ENCODE data around the gene DNAJA3. TPM values are rescaled to one million over a fixed set of nuclear protein-coding genes. Genes with fewer than 3 reads are reported as not detected.

Gene DNAJA3
- total RNA-seq, 1 experiment from 2014 or later, result 93.1 TPM

DNA sequence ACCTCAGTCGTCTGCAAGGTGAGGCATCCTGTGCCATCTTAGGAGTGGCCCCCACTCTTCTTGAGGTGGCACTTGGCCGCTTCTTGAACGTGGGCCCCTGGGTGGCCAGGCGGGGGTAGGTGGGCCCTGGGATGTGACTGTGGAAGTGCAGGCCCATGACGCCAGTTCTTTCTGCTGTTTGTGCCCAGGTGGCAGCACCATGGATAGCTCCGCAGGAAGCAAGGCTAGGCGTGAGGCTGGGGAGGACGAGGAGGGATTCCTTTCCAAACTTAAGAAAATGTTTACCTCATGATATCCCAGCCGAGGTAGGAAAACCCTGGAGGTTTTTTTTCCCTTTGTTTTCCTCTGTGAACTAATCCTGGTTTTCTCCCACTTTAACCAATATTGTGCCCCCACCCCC, 29.0 kb downstream of the DNAJA3 start:
- Mint-ChIP-seq H3K27me3 (ENCODE audit: unreplicated experiment) (no peaks in the 10 kb centered on the region), H3K27ac (ENCODE audit: unreplicated experiment) (no peak overlapping the region), H3K4me3 (ENCODE audit: low read depth, unreplicated experiment) (no peak overlapping the region), H3K36me3 (ENCODE audit: insufficient read depth, unreplicated experiment) (peaks cover 81% of the 10 kb centered on the region), H3K9me3 (ENCODE audit: low read depth, unreplicated experiment) (no peaks in the 10 kb centered on the region), H3K4me1 (ENCODE audit: low read depth, unreplicated experiment) (no peaks in the 10 kb centered on the region)
- no TSS peak for BruUV-seq (replicated peaks)
- intact Hi-C loops (cut with micrococcal nuclease; ENCODE audit: unreplicated experiment), result no loop called here
- CTCF ChIA-PET, result no interaction called here
- no peak for TF ChIP-seq CTCF (IDR thresholded peaks at IDR 0.05; ENCODE audit: unreplicated experiment)
- no peak for DNase-seq

GRCh38 chr16:4455081-4455480, 29.4 kb downstream of the DNAJA3 start:
- intact Hi-C loops (cut with micrococcal nuclease; ENCODE audit: unreplicated experiment), result no loop called here
- TF ChIP-seq CTCF (IDR thresholded peaks at IDR 0.05; ENCODE audit: unreplicated experiment), result no peak
- H3K27ac Mint-ChIP-seq (ENCODE audit: unreplicated experiment), result no peak overlapping the region
- no peaks in the 10 kb centered on the region for H3K27me3 Mint-ChIP-seq (ENCODE audit: unreplicated experiment)
- no peaks in the 10 kb centered on the region for H3K4me1 Mint-ChIP-seq (ENCODE audit: low read depth, unreplicated experiment)
- H3K4me3 Mint-ChIP-seq (ENCODE audit: low read depth, unreplicated experiment), result no peak overlapping the region
- H3K36me3 Mint-ChIP-seq (ENCODE audit: insufficient read depth, unreplicated experiment), result peaks cover 81% of the 10 kb centered on the region
- no TSS peak for BruUV-seq (replicated peaks)
- DNase-seq, result no peak
- H3K9me3 Mint-ChIP-seq (ENCODE audit: low read depth, unreplicated experiment), result no peaks in the 10 kb centered on the region
- CTCF ChIA-PET, result no interaction called here

DNA sequence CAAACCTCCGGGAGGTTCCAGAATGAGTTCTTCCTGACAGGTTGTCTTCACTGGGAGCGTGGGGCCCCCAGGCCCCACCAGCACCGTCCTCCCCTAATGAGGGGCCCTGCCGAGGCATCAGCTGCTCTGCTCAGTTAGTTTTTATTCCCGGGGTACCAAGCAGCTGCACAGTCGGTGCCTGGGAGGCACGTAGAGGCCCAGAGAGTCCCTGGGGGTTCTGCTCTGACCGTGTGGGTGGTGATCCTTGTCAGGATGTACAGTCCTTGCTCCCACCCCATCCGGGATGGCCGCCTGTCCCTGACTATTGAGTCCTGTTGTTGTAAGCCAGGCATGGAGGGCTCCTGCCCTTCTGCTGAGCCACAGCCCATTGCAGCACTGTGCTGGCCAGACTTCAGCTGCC, 30.3 kb downstream of the DNAJA3 start:
- CTCF ChIA-PET, result no interaction called here
- no TSS peak for BruUV-seq (replicated peaks)
- Mint-ChIP-seq H3K9me3 (ENCODE audit: low read depth, unreplicated experiment) (no peaks in the 10 kb centered on the region), H3K36me3 (ENCODE audit: insufficient read depth, unreplicated experiment) (peaks cover 81% of the 10 kb centered on the region), H3K4me3 (ENCODE audit: low read depth, unreplicated experiment) (no peak overlapping the region), H3K27me3 (ENCODE audit: unreplicated experiment) (no peaks in the 10 kb centered on the region), H3K27ac (ENCODE audit: unreplicated experiment) (no peak overlapping the region), H3K4me1 (ENCODE audit: low read depth, unreplicated experiment) (no peaks in the 10 kb centered on the region)
- intact Hi-C loops (cut with micrococcal nuclease; ENCODE audit: unreplicated experiment), result no loop called here
- DNase-seq, result no peak
- no peak for TF ChIP-seq CTCF (IDR thresholded peaks at IDR 0.05; ENCODE audit: unreplicated experiment)

- intact Hi-C loops (cut with micrococcal nuclease; ENCODE audit: unreplicated experiment), result no loop called here
- no TSS peak for BruUV-seq (replicated peaks)
- no peak for TF ChIP-seq CTCF (IDR thresholded peaks at IDR 0.05; ENCODE audit: unreplicated experiment)
- no peak overlapping the region for H3K4me3 Mint-ChIP-seq (ENCODE audit: low read depth, unreplicated experiment)
- H3K27me3 Mint-ChIP-seq (ENCODE audit: unreplicated experiment), result no peaks in the 10 kb centered on the region
- H3K4me1 Mint-ChIP-seq (ENCODE audit: low read depth, unreplicated experiment), result no peaks in the 10 kb centered on the region
- peaks cover 82% of the 10 kb centered on the region for H3K36me3 Mint-ChIP-seq (ENCODE audit: insufficient read depth, unreplicated experiment)
- CTCF ChIA-PET, result interaction anchor here (0.7 kb wide), 2 partner anchors 15 to 88 kb away, joined by 3 to 6 read pairs; no protein-coding TSS in a partner anchor
- DNase-seq, result no peak
- no peaks in the 10 kb centered on the region for H3K9me3 Mint-ChIP-seq (ENCODE audit: low read depth, unreplicated experiment)
- no peak overlapping the region for H3K27ac Mint-ChIP-seq (ENCODE audit: unreplicated experiment)
These were observed 35.2 kb downstream of the DNAJA3 start for GRCh38 chr16:4460936-4461249.
